ELR (cell line): ENCODE measurements around the gene TMEM43.

Experiments used
- DNase-seq: peaks from one replicate; pipeline ENCODE4 v3.0.0-alpha.2; 2015; ENCODE audit warnings: low read depth

TMEM43 gene

DNA sequence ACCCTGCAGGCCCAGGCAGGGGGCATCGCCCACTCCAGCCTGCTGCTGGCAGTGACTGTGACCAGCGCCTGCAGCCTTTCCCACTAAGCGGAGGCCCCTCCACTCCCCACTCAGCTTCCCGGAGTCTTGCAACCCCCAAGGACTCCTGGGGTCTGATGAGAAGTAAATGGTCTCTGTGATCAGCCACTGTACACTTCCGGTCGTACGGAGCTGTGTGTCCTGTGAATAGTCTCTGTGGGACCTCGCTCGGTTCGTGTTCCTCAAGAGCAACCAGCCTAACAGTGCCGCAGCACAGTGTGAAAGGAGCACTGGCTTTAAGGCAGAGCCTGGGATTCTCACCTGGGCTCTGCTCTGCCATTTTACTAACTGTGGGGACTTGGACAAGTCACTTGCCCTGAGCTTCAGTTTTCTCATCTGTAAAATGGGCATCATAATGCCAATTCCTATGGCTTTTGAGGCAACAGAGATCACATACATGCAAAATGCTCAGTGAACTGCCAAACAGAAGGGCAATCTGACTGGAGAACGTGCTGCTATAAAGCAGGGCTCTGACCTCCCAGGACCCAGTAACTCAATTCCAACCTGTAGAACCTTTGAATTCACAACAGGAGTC lies 26.7 kb downstream of the TMEM43 start:
- no peak for DNase-seq

DNA sequence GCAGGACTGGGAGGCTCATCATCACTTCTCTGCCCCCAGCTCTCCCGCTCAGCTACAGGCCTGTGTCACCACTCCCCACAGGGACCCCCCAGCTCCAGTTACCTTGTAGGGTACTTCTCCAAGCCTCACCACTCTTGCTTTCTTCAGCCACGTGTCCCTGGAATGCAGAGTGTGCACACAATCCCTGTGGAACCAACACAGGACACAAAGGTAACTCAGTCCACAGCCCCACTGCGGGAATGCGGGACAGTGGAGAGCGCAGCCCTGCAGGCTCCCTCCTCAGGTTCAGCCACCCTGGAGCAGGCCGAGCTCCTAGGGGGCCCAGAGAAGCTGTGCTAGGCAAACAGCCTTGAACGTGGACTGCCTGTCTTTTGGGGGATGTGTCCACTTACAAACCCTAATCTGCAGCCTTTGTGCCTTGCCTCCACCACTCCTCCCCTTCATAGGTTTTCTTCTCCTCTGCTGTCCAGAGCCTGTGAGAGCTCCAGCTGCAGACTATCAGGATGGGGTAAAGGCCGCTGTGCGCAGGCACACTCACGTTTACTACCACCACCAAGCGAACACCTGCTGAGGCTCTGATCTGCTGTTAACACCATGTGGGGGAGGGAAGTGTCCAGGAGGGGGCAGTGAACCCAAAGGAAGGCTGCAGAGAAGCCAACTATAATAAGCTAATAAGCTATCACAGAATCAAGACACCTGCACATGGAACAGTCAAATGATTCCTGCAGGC lies 27.5 kb downstream of the TMEM43 start:
- DNase-seq = peak; percentile 41

DNA sequence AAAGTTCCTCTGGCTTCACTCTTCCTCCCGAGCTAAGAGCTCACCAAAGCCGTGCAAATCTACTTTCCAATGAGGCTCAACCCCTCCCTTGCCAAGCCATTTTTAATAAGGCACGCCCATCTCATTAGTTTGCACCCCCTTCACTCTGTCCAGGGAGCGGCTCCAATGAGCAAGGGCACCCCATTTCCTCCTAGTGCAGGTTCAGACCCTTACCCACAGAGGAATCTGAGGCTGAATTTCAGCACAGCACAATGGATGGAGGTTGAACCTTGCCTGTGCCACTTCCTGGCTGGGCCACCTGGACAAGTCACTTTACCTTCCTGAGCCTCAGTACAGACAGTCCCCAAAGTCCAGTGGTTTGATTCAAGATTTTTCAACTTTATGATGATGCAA lies 28.1 kb downstream of the TMEM43 start:
- DNase-seq = no peak

GRCh38 chr3:14153663-14154062 lies 28.8 kb downstream of the TMEM43 start:
- no peak for DNase-seq

DNA sequence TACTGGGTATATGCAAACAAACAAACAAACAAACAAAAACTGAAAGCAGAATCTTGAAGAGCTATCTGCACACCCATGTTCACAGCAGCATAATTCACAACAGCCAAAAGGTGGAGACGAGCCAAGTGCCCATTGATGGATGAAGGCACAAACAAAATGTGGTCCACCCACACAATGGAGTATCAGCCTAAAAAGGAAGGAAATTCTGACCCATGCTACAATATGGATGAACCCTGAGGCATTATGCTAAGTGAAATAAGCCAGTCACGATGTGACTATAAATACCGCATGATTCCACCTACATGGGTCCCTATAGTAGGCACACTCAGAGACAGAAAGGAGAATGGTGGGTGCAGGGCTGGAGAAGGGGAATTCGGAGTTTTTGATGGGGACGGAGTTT lies 29.4 kb downstream of the TMEM43 start:
- DNase-seq = no peak

- no peak for DNase-seq
Observed at GRCh38 chr3:14154895-14155440, 30.1 kb downstream of the TMEM43 start.

DNA sequence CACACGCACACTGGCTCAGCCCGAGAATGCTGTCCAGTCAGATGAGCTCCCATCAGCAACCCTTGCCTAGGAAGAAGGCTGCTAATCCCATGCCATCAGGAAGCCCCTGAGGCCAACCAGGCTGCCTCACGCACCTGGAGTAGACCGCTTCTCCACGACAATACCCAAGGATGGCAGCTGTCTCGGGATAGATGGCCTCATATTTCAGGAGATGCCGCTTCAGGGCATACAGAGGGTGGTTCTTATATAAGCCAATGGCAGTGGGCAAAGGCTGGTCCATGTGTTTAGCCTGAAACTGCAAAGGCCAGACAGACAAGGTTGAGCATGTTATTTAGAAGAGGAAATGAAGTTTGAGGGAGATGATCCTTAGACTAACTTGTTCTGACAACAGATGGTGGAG lies 31.3 kb downstream of the TMEM43 start:
- no peak for DNase-seq

- no peak for DNase-seq
Observed at GRCh38 chr3:14156843-14157561, 32.1 kb downstream of the TMEM43 start.

- no peak for DNase-seq
Observed at GRCh38 chr3:14157951-14158350, 33.1 kb downstream of the TMEM43 start.

- no peak for DNase-seq
Observed at GRCh38 chr3:14158370-14158769, 33.5 kb downstream of the TMEM43 start.

GRCh38 chr3:14159426-14159825 lies 34.6 kb downstream of the TMEM43 start:
- DNase-seq = no peak

GRCh38 chr3:14161282-14161681 lies 36.4 kb downstream of the TMEM43 start:
- DNase-seq = no peak

DNA sequence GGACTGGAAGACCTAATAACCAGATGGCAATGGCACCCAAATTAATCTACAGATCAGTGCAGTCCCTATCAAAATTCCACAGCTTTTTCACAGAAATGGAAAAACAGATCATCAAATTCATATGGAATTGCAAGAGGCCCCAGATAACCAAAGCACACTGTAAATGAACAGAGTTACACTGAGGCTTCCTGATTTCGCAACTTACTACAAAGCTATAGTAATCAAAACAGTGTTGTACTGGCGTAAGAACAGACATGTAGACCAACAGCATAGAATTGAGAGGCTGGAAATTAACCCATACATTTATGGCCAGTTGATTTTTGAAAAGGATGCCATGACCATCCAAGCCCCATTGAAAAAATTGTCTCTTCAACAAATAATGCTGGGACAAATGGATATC lies 37.3 kb downstream of the TMEM43 start:
- no peak for DNase-seq

- peak; percentile 74 for DNase-seq
Observed at GRCh38 chr3:14166877-14167603, 42.2 kb downstream of the TMEM43 start.

DNA sequence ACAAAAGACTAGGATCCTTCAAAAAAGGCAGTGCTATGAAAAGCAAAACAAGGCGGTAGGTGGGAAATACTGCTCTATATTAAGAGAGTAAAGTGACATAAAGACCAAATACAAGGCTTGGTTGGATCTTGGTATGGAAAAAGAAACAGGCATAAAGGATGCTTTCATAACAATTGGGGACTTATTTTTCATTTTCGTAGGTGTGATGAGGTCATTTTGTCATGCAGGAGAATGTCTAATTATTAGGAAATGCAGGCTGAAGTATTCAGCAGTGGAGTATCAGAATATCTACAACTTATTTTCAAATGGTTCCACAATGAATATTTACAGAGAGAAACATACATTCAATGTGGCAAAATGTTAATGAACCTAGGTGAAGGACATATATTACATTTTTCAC lies 44.6 kb downstream of the TMEM43 start:
- DNase-seq = no peak

DNA sequence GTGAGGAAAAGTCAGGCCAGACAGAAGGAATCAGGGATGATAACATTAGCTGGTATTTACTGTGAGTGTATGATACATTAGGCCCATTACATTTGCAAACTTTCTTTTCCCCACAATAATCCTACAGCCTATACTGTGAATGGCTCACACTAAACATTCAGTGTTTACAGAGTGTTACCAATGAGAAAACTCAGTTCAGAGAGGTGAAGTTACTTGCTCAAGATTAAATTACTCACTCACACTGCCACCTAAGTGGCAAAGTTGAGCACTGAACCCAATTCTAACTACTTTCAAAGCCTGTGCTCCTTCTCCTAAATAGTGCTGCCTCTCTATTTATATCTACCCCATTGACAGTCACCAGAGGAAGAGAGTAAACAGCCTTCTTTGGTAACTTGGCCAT lies 45.0 kb downstream of the TMEM43 start:
- peak; percentile 44 for DNase-seq

DNA sequence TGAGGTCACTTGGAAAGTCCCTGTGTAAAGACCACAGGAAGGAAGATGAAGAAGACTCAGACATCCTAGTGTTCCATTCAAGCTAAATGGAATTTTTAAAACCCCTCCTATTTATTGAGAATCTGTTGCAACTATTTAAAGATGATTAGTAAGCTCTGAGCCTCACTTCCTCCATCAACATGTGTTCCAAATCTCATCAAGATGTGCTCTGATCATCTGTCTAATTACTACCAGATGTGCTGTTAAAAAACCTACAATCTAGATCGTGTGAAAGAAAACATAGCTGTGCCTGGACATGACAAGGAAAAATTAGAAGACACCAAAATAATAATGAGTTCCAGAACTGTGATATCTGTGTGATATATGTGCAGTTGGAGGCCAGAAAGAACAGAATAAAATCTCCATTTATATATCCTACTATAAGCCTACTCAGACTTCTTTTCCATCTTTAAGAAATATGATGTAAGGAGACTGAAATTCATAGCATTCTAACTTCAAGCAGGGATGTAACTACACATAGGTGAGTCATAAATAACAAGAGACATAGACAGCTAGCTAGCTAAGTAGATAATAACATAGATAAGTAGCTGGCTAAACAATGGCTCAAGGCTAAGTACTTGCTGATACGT lies 45.8 kb downstream of the TMEM43 start:
- DNase-seq = peak; percentile 91

DNA sequence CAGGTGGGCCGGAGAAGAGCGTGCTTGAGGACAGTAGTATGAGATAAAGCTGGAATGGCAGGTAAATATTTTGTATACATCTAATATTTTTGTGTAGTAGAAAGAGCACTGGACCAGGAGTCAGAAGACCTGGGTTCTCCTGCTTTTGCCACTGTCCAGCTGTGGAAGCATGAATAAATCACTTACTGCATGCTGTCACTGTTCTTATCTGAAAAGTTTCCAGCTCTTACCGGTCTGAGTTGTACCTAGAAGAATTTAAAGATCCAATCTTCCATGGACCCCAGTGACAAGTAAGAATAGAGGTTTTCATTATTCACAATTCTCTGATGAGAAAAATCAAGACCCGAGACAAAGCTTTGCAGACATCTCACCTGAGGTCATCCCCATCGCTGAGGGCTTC lies 47.6 kb downstream of the TMEM43 start:
- no peak for DNase-seq

DNA sequence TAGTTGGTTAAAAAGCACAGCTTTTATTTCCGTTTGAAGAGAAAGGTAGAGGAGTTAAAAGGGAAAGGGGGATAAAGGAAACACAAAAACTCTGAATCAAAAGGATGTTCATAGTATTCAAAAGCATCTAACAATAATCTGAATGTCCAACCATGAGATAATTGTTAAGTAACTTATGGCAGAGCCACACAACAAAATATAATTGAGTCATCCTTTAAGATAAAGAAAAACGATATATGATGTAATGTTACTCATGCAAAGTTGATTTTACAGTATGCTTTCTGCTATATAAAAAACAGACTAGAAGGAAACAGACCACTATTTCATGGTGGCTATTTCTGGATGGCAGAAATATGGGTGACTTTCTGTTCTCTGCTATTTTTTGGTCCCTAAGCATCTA lies 49.6 kb downstream of the TMEM43 start:
- DNase-seq = peak; percentile 47

DNA sequence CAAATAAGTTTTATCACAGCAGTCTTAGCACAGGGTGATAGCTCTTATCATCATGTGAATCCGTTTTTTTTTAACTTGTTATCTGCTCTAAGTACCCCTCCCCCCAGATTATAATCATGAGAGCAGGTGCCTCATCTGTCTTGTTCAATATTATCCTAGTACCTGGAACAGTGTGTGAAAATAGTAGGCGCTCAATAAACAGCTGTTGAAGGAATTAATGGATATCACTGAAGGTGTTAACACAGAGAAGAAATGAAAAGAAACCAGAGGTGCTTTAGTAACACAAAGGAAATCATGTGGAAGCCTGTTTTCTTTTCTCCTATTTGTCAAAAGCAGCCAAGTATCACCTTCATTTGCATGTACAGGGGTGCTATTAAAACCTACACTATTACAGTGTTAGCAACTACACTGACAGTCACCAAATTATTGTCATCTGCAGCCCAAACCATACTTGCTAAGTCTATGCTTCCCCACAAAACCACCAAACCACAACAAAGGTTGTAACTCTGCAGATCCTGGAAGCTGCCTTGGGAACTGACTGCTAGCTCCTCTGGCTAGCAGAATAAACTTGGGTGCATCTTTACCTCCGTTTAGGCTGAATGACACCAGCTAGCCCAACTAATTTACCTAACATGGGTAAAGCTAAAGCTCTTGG lies 50.7 kb downstream of the TMEM43 start:
- peak; percentile 55 for DNase-seq

- DNase-seq = peak; percentile 49
Observed at GRCh38 chr3:14177580-14178246, 52.9 kb downstream of the TMEM43 start.
